Fibroblast of mammary gland (primary cell): ENCODE measurements around the gene TEAD2.

ENCODE experiments used
- DNase-seq: peaks from one replicate; pipeline ENCODE4 v3.0.0-alpha.2; 2010; ENCODE audit warnings: low read depth
- H3K4me3 ChIP-seq: 2 replicates; pipeline ENCODE4 v1.5.1; 2011; ENCODE audit warnings: low read depth, mild to moderate bottlenecking, low read length, moderate library complexity; ENCODE audit not compliant: control insufficient read depth
- TF ChIP-seq, protein P1 (sequence below): conservative IDR thresholded peaks from 2 replicates; pipeline ENCODE4 v1.5.1; 2011; ENCODE audit warnings: low read depth, low read length, inconsistent platforms; ENCODE audit not compliant: control insufficient read depth, insufficient read depth

The TEAD2 gene

DNA sequence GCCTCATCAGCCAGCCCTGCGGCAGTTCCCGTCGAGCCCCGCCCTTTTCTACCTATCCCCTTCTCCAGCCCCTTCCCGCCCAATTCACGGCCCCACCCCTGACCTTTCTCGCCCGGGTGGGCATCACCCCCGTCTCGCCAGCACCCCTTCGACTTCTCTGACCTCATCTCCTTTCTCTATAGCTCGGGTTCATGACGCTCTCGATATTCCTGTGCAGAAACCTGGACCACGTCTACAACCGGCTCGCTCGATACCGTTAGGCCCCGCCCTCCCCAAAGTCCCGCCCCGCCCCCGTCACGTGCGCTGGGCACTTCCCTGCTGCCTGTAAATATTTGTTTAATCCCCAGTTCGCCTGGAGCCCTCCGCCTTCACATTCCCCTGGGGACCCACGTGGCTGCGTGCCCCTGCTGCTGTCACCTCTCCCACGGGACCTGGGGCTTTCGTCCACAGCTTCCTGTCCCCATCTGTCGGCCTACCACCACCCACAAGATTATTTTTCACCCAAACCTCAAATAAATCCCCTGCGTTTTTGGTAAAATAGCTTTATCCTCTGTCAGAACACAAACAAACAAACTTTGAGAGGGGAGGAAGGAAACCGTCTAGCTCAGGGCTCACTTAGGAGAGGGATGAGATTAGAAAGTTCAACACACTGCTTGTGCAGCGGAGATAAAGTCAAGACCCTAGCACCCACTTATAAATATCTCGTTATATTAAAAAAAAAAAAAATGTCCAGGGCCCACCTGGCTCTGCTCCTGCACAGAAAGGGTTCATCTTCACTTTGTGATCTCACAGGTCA, 21.9 kb downstream of the TEAD2 start:
- DNase-seq: no peak
- TF ChIP-seq, protein P1, sequence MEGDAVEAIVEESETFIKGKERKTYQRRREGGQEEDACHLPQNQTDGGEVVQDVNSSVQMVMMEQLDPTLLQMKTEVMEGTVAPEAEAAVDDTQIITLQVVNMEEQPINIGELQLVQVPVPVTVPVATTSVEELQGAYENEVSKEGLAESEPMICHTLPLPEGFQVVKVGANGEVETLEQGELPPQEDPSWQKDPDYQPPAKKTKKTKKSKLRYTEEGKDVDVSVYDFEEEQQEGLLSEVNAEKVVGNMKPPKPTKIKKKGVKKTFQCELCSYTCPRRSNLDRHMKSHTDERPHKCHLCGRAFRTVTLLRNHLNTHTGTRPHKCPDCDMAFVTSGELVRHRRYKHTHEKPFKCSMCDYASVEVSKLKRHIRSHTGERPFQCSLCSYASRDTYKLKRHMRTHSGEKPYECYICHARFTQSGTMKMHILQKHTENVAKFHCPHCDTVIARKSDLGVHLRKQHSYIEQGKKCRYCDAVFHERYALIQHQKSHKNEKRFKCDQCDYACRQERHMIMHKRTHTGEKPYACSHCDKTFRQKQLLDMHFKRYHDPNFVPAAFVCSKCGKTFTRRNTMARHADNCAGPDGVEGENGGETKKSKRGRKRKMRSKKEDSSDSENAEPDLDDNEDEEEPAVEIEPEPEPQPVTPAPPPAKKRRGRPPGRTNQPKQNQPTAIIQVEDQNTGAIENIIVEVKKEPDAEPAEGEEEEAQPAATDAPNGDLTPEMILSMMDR: no peak
- no peak overlapping the region for H3K4me3 ChIP-seq

DNA sequence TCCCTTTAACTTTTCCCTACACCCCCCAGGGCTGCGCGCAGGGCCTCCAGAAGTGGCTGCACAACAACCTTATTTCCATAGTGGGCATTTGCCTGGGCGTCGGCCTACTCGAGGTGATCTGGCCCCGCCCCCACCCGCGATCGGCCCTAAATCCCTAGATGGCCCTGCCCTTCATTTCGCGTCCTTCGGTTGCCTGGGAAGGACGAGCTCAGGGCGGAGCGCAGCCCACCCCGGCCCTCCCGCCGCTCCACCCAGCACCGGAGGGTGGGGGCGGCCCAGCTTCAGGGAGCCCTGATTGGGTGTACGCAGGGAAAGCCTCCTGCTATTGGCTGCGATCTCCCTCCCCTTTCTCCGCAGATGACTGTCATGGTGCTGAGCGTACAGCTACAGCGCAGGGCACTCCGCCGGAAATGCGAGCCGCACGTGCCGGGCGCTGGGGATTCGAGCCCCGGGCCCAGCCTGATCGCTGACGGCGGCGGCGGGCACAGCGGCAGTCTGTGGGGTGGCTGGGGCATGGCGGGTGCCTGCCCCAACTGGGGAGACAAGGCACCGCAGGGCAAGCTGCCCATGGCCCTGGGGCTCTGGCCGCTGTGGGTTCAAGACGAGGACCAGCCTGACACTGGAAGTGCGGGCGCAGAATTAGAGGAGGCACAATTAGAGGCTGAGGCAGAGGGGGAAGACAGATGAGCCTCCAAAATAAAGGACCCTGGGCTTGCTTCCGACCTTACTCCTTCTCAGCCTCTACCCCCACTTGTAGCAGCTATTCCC, 22.7 kb downstream of the TEAD2 start:
- peak; percentile 82 for DNase-seq
- TF ChIP-seq, protein P1: no peak
- peak overlapping the region; percentile 6 for H3K4me3 ChIP-seq

DNA sequence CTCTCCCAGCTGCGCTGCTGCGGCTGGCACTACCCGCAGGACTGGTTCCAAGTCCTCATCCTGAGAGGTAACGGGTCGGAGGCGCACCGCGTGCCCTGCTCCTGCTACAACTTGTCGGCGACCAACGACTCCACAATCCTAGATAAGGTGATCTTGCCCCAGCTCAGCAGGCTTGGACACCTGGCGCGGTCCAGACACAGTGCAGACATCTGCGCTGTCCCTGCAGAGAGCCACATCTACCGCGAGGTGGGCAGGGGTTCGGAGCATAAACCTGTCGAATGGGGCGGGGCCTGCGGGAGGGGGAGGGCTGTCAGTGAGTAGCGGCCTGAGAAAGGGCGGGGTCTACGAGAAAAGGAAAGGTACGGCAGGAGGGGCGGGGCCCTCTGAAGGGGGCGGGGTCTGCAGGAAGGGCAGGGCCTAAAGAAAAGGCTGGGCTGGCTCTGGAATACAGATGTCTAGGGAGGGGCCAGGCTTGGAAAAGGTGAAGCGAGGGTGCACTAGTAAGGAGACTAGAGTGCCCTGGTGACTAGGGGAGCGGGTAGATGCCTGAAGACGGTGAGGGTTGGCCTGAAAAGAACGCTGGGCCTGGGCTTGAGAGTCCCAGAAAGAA, 23.4 kb downstream of the TEAD2 start:
- TF ChIP-seq, protein P1: no peak
- DNase-seq: no peak
- peak overlapping the region; percentile 6 for H3K4me3 ChIP-seq

DNA sequence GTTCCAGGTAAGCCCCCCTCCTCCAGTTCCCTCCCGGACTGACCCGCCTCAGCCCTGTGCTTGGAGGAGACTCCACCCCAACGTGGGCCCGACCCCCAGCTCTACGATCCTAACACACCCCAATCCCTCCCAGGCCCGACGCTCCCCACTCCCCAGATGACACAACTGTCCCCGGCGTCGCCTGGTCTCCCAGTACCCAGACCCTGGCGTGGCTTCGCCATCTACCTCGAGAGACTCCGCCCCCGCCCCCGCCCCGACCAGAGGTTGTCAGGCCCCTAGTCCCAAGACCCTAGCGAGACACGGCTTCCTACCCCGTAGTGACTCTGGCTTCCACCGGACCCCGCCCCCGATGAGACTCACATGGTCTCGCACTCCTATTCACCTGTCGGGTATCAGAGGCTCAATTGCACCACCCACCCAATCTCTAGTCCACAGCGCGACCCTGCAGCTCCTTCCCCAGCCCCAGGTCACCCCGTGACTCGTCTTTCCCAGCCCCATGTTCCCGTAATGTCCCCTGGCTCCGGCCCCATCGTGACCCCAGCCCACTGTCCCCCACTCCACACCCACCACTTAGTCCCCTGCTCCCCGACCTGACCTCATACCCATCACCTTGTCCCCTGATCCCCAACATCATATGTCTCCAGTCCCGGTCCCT, 24.1 kb downstream of the TEAD2 start:
- no peak overlapping the region for H3K4me3 ChIP-seq
- no peak for DNase-seq

DNA sequence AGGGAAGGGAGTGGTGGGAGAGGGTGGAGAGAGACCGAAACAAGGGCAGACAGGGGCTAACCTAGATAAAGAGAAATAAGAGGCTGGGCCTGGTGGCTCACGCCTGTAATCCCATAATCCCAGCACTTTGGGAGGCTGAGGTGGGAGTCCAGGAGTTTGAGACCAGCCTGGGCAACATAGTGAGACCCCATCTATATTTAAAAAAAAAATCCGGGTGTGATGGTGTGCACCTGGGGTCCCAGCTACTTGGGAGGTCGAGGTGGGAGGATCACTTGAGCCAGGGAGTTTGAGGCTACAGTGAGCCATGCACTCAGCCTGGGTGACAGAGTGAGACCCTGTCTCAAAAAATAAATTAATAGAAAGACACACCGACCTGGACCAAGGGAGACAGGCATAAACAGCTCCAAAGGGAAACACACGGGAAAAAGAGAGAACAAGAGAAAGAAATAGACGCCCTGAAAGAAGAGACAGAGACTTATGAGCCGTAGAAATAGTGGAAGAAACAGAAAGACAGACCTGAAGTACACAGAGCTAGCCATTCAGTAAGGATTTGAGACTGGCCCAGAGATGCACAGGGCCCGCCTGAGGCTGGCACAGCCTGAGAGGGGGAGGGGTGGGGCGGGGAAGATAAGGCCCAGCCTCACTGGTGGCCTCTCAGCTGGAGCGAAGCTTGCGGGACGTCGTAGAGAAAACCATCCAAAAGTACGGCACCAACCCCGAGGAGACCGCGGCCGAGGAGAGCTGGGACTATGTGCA, 24.8 kb downstream of the TEAD2 start:
- TF ChIP-seq, protein P1: no peak
- H3K4me3 ChIP-seq: no peak overlapping the region
- DNase-seq: no peak

More for the DNA sequence above, 24.1 kb downstream of the TEAD2 start:
- TF ChIP-seq, protein P1: no peak
